Activated T-cell treated with anti-CD3 and anti-CD28 coated beads for 24 hours (primary cell): ENCODE measurements around the gene HMG20A.

Source experiments
- DNase-seq: peaks from one replicate; pipeline ENCODE4 v3.0.0-alpha.2; 2020; ENCODE audit warnings: low read depth

The HMG20A gene

DNA sequence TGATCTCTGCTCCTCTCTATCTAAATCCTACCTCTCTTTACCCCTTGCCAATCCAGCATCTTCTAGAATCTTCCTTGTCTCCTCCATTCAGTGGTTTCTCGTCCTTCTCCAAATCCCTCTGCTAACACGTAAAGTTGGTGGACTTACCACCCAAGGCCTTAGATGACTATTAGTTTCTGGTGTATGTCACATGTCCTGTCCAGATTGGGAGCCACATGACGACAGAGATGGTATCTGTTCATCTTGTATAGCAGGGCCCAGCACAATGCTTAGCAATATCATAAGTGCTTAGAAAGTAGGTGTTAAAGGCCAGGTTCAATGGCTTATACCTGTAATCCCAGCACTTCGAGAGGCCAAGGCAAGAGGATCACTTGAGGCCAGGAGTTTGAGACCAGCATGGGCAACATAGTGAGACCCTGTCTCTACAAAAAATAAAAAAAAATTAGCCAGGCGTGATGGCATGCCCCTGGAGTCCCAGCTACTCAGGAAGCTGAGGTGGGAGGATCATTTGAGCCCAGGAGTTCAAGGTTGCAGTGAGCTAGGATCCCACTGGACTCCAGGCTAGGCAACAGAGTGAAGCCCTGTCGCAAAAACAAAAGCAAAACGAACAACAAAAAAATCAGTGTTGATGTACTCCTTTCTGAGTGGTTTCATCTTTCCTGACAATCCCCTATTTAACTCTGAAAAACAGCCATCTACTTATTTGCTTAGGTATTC lies 81.8 kb downstream of the HMG20A start:
- no peak for DNase-seq

DNA sequence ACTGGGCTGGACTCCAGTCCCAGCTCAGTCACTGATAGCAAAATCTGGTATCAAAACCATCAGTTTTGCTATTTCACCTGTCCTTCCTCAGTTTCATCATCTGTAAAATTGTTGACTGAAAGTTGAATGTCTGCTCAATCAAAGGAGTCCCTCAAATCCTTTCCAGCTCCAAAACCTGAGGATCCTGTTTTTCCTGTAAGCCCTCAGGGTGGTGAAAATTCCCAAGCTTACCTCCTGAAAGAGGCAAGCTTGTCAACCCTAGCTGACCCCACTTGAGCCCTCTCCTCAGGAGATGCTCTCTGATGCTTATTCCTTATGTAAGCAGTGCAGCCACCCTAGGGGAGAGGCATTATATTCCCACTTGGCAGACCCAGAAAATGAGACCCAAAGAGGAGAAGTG lies 82.6 kb downstream of the HMG20A start:
- no peak for DNase-seq

DNA sequence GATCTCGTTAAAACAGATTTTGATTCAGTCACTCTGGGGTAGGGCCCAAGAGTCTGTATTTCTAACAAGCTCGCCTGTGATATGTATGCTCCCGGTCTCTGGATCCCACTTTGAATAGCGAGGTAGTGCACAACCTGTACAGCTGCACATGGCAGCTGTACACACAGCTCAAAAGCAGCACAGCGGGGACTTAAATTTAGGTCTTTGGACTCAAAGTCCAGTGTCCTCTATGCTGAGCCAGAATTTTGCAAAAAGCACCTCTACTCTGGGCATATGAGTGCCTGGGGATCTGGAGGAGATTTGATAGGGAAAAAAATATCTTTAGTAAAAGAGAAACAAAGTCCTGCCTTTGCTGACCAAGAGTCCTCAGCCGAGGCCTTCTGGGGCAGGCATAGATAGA lies 83.1 kb downstream of the HMG20A start:
- DNase-seq, result no peak

DNA sequence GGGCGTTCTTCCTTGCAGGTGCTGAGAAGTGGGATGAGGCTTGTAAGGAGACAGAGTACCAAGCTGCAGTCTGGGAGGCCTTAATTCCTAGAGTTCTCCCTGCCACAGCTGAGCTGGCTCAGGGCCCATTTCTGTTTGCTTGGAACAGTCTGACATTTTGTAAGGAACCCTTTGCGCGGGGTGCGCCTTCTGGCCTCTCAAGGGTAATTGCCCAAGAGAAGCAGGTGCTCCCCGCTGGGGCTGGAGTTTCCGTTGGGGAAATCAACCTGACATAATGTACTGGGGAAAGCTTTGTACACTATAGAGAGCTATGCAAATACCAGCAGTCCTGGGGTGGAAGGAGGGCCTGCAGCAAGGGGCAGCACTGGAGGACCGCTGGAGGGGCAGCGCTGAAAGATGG lies 83.6 kb downstream of the HMG20A start:
- DNase-seq, result no peak

DNA sequence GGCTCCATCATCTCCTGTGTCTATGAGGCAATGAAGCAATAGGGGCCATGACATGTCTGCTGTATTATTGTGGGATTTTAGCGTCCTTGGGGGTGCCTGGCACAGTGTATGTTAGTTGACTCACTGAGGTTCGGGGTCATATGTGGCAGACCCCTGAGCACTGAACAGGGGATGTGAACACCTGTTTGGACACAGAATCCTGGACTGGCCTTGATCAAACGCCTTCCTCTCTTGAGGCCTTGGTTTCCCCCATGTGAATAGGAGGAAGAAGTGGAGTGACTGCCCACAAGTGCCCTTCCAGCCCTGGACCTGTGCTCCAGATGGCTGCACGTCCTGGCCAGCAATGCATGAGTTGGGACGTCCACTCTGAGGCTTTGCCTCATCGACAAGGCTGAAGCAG lies 84.2 kb downstream of the HMG20A start:
- DNase-seq, result no peak

DNA sequence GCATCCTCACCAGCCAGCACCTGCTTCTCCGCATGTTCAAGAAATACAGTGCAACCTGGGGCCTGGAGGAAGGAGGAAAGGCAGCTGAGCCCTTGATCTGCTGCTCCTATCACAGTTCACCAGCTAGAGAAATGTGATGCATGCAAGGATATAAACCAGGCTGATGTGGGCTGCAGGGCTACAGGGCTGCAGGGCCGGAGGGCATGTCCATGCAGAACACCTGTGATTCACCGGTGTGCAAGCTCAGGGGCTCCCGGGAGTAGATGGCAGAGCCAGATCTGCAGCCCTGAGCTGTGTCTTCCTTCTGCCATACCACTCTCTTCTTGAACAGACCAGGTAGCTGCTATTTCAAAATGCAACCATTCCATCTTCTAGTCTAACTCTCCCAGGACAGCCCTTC lies 84.9 kb downstream of the HMG20A start:
- no peak for DNase-seq

DNA sequence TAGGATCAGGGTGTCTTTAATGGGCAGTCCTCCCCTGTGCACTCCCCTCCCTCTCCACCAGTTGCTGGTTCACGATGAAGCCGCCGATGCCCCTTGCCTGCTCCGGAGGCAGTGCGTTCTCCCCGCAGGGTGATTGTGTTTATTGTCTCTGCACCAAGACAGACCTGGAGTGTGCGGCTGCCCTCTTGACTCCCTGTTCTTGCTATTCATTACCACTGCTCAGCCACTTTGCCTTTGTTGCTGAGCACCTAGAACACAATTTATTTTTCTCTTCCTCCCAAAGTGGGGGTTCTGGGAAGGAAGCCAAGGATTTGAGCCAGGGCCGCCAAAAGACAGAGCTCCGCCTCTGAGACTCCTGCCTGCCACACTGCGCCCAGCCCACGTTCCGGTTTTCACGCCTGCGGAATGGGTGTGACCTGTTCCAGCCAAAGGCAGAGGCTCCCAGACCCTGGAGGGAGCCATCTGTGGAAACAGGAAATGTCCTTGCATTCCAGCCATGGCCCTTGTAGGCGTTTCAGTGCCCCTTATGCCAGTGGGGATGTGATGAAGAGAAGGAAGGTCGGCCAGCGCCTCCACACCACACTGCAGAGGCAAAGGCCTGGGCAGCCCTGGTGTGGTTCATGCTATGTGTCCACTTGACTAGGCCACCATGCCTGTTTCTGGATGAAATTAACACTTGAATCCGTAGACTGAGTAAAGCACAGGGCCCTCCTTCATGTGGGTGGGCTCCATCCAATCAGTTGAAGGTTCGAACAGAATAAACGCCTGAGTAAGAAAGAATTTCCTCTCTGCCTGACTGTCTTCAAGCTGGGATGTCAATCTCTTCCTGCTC lies 85.8 kb downstream of the HMG20A start:
- DNase-seq, result no peak

DNA sequence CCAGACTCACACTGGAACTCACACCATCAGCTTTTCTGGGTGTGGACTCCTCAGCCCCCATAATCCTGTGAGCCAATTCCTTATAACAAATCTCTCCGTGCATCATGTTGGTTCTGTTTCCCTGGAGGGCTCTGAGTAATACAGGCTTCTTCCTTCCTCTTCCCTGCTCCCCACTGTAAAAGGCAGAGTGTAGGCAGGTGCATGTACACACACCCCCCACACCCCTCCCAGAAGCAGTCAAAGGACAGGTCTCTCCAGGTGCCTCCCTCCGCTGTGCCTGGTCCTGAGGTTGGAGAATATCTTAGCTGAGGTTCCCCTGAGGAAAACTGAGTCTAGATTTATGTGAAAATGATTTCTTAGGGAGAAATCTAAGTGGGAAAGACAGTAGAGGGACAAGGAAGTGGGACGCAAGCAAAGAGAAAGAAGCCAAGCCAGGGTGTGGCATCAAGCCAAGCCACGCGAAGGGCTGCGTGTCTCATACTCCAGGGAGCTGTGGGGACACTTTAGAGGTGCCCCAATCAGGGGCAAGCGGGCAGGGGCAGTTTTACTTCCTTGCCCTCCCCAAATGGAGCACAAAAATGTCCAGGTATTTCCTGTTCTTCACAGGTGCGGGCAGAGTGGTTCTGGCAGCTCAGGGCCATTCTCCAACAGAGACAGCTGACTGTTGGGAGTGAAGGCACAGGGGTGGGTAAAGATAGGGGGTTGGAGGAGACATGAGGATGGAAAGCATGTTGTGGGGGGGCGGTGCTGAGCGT lies 86.6 kb downstream of the HMG20A start:
- no peak for DNase-seq

DNA sequence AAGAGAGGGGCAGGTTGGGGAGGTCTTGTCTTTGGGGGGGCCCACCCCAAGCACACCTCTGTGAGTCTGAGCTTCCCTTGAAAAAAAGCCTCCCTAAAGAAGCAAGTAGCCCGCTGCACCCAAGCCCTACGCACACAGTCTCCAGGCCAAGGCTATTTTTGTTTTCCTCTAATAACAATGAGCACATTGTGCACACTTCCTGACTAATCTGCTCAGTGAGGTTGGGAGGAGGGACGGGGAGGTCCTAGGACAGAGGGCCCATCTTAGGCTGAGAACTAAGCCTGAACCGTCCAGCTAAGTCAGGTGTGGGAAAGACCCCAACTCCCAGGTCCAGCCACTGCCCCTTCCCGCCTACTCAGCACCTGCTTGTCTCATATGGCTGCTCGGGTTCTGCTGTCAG lies 87.2 kb downstream of the HMG20A start:
- DNase-seq, result no peak

DNA sequence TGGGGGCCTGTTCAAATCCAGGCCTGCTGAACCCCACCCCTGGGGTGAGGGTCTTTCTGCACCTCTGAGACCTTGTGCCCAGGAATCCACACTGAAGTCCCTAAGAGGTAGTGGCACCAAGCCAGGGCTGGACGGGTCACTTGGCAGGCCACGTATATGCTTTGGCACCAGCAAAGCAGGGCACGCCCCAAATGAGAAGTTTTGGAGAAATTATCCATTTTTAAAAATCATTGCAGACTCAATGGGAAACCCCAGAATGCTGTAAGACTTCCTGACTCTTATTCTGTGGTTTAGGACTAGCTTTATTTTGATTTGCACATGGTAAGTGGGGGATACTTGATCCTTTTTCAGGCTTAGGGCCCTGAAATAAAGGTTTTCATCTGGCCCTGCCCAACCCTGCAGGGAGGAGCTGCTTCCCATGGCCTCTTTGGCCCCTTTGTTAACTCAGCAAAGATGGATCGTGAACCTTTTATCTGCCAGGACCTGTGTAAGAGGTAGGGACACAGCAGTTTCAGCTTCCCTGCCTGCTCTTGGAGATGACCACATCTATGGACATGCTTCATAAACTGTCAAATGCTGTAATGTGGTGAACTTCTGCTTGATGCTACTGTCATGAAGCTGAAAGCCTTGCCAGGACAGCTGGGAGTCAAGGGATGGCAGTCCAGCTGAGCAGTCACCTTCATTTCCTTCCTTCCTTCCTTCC lies 88.0 kb downstream of the HMG20A start:
- DNase-seq, result no peak

DNA sequence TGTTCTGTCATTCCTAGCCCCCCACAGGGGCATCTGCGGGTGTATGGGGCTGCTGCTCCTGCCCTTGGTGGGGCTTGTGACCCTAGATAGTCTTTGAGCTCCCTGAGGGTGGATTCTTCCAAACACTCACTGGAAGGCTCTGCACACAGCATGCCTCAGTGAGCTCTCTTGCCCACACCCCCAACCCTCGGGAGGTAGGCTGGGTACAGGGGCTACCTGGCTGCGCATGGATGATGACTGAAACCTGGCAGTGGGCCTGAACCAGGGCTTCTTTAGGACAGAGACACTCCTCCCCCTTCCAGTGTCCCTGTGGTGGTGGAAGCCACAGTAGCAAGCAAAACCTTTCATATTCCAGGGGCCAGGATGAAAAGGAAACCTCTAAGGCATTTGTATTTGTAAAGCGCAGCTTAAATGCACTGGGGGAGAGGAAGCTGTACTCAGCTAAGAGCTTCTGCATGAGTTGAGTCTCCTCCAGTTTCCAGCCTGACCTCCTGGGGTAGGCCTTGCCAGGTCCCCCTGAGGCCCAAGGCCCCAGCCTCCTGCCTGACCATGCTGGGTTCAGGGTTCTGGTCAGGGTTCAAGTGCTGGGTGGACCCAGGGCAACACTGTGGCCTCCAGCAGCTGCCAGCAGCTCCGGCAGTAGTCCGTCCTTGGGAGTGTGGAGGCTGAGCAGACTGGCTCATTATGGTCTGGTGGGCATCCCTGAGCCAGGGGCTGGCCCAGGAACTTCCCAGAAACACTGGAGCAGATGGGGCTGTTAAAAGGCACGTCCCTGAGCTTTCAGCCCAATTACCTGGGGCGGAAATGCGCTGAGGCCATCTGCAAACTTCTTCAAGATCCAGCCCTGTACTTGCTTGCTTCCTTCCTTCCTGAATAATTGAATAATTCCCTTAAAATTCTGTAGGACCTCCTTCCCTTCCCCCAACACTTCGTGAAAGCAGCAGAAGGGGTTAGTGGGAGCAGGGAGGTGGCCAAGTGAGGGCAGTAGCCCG lies 89.7 kb downstream of the HMG20A start:
- no peak for DNase-seq

DNA sequence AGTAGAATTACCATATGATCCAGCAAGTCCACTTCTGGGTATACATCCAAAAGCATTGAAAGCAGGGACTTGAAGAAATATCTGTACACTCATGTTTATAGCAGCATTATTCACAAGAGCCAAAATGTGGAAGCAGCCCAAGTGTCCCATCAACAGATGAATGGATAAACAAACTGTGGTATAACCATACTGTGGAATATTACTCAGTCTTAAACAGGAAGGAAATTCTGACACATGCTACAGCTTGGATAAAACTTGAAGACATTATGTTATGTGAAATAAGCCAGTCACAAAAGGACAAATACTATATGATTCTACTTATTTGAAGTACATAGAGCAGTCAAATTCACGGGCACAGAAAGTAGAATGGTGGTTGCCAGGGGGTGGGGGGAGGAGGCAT lies 91.2 kb downstream of the HMG20A start:
- DNase-seq, result no peak

DNA sequence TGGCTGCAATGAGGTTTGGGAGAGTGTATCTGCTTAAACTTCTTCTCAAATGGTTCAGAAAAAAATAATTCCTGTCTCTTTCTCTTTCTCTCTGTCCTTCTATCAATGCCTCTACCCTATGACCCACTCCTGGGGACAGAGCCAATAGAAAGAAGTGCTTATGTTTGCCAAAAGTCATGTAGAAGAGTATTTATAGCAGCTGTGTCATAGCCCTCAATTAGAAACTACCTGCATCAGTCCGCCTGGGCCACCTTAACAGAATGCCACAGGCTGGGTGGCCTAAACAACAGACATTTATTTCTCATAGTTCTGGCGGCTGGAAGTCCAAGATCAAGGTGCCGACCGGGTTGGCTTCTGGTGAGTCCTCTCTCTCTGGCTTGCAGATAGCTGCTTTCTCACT lies 92.5 kb downstream of the HMG20A start:
- no peak for DNase-seq

DNA sequence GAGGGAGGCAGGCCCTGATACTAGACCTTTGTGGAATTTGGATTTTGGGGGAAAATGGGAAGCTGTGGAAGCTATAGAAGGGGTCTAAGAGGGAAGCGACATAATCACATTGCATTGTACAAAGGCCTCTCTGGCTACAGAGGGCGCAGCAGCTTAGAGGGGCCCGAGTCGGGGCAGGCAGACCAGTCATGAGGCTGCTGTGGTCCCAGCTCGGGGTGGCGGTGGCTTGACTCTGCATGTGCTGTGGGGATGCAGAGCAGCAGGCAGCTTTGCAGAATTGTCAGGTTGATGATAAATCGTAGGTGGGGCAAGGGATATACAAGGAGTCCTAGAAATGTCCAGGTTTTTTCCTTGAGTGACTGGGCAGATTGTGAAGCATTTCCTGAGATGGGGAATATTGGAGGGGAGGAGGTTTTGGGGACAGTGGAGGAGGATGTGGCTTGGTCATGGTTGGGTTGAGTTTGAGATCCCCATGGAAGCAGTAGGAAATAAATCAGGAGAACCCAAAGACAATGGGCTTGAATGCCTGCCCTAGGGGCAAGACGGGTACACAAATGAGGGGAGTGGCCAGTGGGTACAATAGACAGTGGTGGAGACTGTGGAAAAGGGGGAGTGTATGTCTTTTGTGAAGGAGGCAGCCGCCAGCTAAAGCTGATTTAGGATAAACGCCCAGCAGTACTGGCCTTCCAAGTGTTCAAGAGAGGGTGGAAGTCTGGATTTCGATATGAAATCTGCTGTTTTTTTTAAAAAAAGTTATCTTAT lies 94.1 kb downstream of the HMG20A start:
- no peak for DNase-seq

DNA sequence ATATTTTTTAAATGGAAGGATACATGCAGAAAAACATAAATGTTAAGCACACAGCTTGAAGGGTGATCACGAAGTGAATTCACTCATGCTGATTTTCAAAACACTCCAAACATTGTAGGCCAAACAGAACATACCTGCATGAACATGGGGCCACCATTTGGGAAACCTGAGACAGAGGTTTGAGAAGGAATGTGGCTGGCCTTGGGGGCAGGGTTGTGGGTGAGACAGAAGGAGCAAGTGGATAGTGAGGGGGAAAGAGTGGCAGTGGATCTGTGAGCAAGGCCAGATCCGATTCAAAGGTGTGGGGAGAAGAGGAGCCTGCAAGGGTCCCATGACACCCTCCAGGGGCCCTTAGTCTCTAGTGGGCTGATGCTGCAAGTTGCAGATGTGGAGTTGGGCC lies 94.9 kb downstream of the HMG20A start:
- DNase-seq, result no peak

DNA sequence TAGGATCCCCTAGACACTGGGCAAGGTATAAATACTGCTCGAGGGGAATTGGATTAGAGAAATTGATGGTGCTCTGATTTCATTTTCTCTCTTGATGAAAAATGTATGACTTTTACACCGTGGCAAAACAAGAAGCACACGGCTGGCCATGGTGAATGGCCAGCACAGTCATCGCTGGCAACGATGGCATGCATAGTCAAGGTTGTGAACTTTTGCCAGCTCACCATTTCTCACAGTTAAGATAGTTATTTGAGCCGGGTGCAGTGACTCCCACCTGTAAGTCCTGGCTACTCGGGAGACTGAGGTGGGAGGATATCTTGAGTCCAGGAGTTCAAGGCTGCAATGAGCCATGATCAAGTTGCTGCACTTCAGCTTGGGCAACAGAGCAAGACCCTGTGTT lies 95.4 kb downstream of the HMG20A start:
- DNase-seq, result no peak

DNA sequence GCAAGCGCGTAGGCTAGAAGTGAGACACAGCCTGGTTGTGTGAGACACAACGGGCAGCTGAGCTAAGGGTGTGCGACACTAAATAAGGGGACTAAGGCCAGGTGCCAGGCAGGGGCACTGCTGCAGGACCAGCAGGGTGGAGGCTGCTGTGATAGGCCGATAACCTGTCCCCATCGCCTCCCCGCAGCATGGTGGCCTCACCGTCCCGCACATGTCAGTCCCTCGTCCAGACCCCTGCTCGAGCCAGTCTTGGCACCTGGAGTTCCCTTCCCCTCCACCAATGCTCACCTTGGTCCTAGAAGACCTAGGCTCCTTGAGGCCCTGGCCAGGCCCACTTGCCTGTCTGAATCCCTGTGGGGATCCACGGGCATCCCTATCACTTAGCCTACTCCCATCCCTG lies 96.1 kb downstream of the HMG20A start:
- no peak for DNase-seq

DNA sequence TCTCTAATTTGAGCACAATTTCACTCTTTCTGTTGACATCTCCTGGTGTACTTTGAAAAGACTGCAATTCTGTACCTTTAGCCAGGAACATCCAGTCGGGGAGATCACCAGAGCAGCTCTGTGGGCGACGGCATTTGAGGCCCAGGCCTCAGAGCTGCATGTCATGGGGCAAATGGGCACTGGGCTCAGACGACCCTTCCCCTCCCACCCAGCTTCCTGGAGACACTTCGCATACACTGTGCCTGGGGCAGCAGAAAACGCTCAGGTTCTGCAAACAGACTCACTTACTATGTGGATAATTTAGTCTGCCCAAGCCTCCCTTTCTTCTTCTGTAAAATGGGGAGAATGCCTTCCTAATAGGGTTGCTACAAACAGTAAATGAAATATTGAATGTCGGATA lies 96.9 kb downstream of the HMG20A start:
- no peak for DNase-seq

DNA sequence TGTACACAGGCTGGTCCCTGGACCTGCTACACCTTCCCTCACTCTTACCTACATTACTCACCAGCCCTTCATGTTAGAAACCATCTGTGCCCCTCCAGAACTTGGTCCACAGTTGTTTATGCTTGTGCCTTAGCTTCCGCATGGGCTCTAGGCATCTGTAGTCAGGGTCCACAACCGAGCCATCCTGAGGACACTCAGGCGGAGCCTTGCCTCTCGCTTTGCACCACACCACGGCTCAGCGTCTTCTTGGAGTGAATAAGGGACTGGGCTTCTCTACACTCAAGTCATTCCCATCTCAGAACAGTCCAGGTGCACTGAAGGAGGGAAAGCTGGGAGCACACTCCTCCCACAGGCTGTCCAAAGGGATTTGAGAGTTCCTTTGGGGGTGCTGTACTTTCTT lies 97.8 kb downstream of the HMG20A start:
- DNase-seq, result no peak

DNA sequence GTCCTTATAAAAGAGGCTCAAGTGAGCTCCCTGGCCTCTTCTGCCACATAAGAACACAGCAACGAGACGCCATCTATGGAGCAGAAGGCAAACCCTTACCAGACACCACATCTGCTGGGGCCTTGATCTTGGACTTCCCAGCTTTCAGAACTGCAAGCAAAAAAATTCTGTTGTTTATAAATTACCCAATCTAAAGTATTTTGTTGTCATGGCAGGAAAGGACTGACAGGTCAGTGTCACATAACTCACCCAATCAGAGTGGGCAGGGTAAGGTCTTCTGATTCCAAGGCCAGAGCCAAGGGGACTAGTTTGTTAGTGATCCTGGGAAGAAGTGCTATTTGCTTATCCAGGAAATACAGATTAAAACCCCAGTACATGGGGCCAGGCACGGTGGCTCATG lies 98.9 kb downstream of the HMG20A start:
- DNase-seq, result no peak
